Measurements from ENCODE around the gene KMT5C. TPM values are rescaled to one million over a fixed set of nuclear protein-coding genes. Genes with fewer than 3 reads are reported as not detected.
A peak's percentile ranks its signal among the peaks of the same experiment; 100 is the strongest.

Gene KMT5C
- total RNA-seq, 1 donor from 2014 or later = 6.2 TPM

GRCh38 chr19:55376241-55376933, 36.7 kb downstream of the KMT5C start, which contains the start of gene TMEM190:
TMEM190 (plus strand) TSS chr19:55376826; CDS start chr19:55376854, 28 bp downstream.
- intact Hi-C loops (cut with DNase I) = no loop called here
- DNase-seq (ENCODE audit: missing footprints) = no peak
- ATAC-seq = no peak

GRCh38 chr19:55377356-55378131, 37.9 kb downstream of the KMT5C start:
- peak; percentile 78 for DNase-seq (ENCODE audit: missing footprints)
- ATAC-seq = no peak
- intact Hi-C loops (cut with DNase I) = no loop called here

- ATAC-seq (no peak), DNase-seq (ENCODE audit: missing footprints) (no peak)
- intact Hi-C loops (cut with DNase I) = no loop called here
Observed at GRCh38 chr19:55379174-55379573, 39.5 kb downstream of the KMT5C start.

GRCh38 chr19:55382013-55382412, 42.3 kb downstream of the KMT5C start:
- DNase-seq (ENCODE audit: missing footprints) = no peak
- ATAC-seq = no peak
- intact Hi-C loops (cut with DNase I) = loop anchor here (10.0 kb wide), 1 partner anchor 223 kb away; the partner anchor contains the start of genes ZNF524 and ZNF865

- intact Hi-C loops (cut with DNase I) = loop anchor here (10.0 kb wide), 1 partner anchor 222 kb away; the partner anchor contains the start of genes ZNF524 and ZNF865
- ATAC-seq = no peak
Observed at GRCh38 chr19:55382522-55383054, 42.9 kb downstream of the KMT5C start.

GRCh38 chr19:55383279-55384130, 43.8 kb downstream of the KMT5C start:
- intact Hi-C loops (cut with DNase I) = loop anchor here (2.0 to 10.0 kb wide), 2 partner anchors 83 to 221 kb away; partner anchors contain the start of genes ZNF524 and ZNF865
- no peak for ATAC-seq

More at GRCh38 chr19:55382522-55383054, 42.9 kb downstream of the KMT5C start:
- no peak for DNase-seq (ENCODE audit: missing footprints)

GRCh38 chr19:55384131-55384919, 44.6 kb downstream of the KMT5C start, which contains the start of gene TMEM238:
TMEM238 (minus strand) TSS chr19:55384292; CDS start chr19:55384259, 33 bp downstream.
- ATAC-seq (no peak), DNase-seq (ENCODE audit: missing footprints) (no peak)
- intact Hi-C loops (cut with DNase I) = loop anchor here (2.0 to 10.0 kb wide), 2 partner anchors 84 to 220 kb away; partner anchors contain the start of genes ZNF524 and ZNF865

More at GRCh38 chr19:55383279-55384130, 43.8 kb downstream of the KMT5C start:
- DNase-seq (ENCODE audit: missing footprints) = peak; percentile 79

GRCh38 chr19:55384920-55385723, 45.4 kb downstream of the KMT5C start:
- intact Hi-C loops (cut with DNase I) = loop anchor here (1.0 to 10.0 kb wide), 4 partner anchors 46 to 220 kb away; partner anchors contain the start of genes ISOC2, KMT5C, ZNF524 and ZNF865
- peak; percentile 97 for DNase-seq (ENCODE audit: missing footprints)

GRCh38 chr19:55385724-55386492, 46.2 kb downstream of the KMT5C start, which contains the start of gene RPL28:
RPL28 (plus strand) TSS chr19:55385932; CDS start chr19:55386358, 426 bp downstream.
- intact Hi-C loops (cut with DNase I) = loop anchor here (1.0 to 10.0 kb wide), 4 partner anchors 47 to 219 kb away; partner anchors contain the start of genes ISOC2, KMT5C, ZNF524 and ZNF865
- DNase-seq (ENCODE audit: missing footprints) = peak; percentile 98
- ATAC-seq = peak; percentile 92

More at GRCh38 chr19:55384920-55385723, 45.4 kb downstream of the KMT5C start:
- ATAC-seq = peak; percentile 92

- intact Hi-C loops (cut with DNase I) = loop anchor here (10.0 kb wide), 1 partner anchor 218 kb away; the partner anchor contains the start of genes ZNF524 and ZNF865
- ATAC-seq (no peak), DNase-seq (ENCODE audit: missing footprints) (no peak)
Observed at GRCh38 chr19:55386493-55386971, 46.9 kb downstream of the KMT5C start.

- ATAC-seq (no peak), DNase-seq (ENCODE audit: missing footprints) (no peak)
- intact Hi-C loops (cut with DNase I) = loop anchor here (10.0 kb wide), 1 partner anchor 217 kb away; the partner anchor contains the start of genes ZNF524 and ZNF865
Observed at GRCh38 chr19:55387736-55388497, 48.2 kb downstream of the KMT5C start.

GRCh38 chr19:55389386-55390317, 50.0 kb downstream of the KMT5C start:
- no peak for DNase-seq (ENCODE audit: missing footprints)
- intact Hi-C loops (cut with DNase I) = loop anchor here (10.0 kb wide), 1 partner anchor 215 kb away; the partner anchor contains the start of genes ZNF524 and ZNF865

GRCh38 chr19:55390461-55390880, 50.8 kb downstream of the KMT5C start:
- no peak for DNase-seq (ENCODE audit: missing footprints)
- intact Hi-C loops (cut with DNase I) = no loop called here

More at GRCh38 chr19:55389386-55390317, 50.0 kb downstream of the KMT5C start:
- ATAC-seq = no peak

More at GRCh38 chr19:55390461-55390880, 50.8 kb downstream of the KMT5C start:
- ATAC-seq = no peak
